Neural cell (in vitro differentiated cells): ENCODE results near the gene SLC16A13.
"Not testable (repeated sequence)": the region's sequence is repeated elsewhere in the genome, so short reads cannot be mapped to it uniquely, and the experiment has no call there.

ENCODE experiments used
- CTCF ChIP-seq: fragments of 450-650 bp; IDR thresholded peaks from 2 replicates; pipeline ENCODE4 v1.5.1; 2014; ENCODE audit warnings: antibody characterized with exemption, mild to moderate bottlenecking, moderate library complexity; ENCODE audit not compliant: poor library complexity, severe bottlenecking
- EP300 ChIP-seq: fragments of 450-650 bp; conservative IDR thresholded peaks from 2 replicates; pipeline ENCODE4 v1.6.1; 2014; ENCODE audit warnings: antibody characterized with exemption, mild to moderate bottlenecking, moderate library complexity; ENCODE audit not compliant: poor library complexity, severe bottlenecking

- not testable (repeated sequence) for TF ChIP-seq EP300, CTCF
Measured at GRCh38 chr17:7046725-7047397, 11.0 kb downstream of the SLC16A13 start.
